GM12873 (cell line): ENCODE measurements around the gene CYLC1.
A peak's percentile ranks its signal among the peaks of the same experiment; 100 is the strongest.

ENCODE experiments used
- TF ChIP-seq, protein P1 (sequence below): IDR thresholded peaks from 2 replicates; pipeline ENCODE4 v1.5.1; 2012; ENCODE audit warnings: low read depth, mild to moderate bottlenecking, moderate library complexity, low read length, control low read depth; ENCODE audit not compliant: insufficient read depth; ENCODE audit errors: missing control alignments

CYLC1 gene, protein sequence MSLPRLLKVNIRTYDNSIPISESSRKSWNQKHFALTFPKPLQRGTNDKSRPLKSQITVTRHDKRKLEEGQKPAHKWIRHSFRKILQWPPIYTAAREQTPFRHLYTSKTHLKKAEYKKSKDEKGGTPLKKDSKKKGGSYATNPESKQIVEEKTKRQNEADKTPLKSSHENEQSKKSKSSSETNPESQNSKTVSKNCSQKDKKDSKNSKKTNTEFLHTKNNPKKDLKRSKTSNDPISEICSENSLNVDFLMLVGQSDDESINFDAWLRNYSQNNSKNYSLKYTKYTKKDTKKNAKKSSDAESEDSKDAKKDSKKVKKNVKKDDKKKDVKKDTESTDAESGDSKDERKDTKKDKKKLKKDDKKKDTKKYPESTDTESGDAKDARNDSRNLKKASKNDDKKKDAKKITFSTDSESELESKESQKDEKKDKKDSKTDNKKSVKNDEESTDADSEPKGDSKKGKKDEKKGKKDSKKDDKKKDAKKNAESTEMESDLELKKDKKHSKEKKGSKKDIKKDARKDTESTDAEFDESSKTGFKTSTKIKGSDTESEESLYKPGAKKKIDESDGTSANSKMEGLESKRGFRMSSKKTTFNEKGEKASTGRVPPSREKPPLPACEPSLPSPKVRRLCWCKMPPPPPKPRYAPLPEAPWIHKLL

DNA sequence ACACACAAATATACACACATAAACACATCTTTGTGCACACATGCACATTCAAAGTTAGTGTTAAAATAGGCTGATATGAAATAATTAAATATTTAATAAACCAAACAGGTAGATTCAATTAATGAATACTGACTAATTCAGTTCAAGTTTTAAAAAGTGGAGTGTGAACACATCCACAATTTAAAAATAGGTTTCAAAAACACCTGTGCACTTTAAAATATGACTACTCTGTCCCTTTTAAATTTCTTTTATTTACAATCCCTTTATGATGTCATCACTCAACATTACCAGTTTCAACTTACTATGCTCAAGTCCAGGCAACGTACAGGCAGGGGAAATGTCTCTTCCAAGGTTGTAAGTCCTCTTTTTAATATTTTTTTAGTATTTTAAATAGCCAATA lies at the start of gene CYLC1:
Gene CYLC1, plus strand, starts transcription at position 301 of the 400 bp plus-strand sequence. Its CDS starts 37 bp downstream, at position 338.
- TF ChIP-seq, protein P1, sequence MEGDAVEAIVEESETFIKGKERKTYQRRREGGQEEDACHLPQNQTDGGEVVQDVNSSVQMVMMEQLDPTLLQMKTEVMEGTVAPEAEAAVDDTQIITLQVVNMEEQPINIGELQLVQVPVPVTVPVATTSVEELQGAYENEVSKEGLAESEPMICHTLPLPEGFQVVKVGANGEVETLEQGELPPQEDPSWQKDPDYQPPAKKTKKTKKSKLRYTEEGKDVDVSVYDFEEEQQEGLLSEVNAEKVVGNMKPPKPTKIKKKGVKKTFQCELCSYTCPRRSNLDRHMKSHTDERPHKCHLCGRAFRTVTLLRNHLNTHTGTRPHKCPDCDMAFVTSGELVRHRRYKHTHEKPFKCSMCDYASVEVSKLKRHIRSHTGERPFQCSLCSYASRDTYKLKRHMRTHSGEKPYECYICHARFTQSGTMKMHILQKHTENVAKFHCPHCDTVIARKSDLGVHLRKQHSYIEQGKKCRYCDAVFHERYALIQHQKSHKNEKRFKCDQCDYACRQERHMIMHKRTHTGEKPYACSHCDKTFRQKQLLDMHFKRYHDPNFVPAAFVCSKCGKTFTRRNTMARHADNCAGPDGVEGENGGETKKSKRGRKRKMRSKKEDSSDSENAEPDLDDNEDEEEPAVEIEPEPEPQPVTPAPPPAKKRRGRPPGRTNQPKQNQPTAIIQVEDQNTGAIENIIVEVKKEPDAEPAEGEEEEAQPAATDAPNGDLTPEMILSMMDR, result no peak

DNA sequence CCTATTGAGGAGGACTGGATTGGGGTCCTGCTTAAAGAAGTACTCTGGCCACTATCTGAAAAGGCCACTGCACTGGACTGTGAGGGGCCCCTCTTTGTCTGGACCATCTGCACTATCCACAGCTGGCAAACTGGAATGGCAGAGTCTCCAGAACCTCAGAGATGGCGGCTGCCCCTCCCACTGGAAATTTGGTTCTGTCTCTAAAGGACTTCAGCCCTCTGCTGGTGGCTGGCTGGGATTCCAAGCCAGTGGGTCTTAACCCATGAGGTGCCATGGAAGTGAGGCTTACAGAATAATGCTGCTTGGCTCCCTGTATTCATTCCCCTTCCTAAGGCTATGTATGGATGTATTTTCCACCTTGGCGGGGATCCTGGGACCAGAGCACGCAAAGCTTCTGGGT lies 41.6 kb upstream of the CYLC1 start:
- TF ChIP-seq, protein P1, result no peak

DNA sequence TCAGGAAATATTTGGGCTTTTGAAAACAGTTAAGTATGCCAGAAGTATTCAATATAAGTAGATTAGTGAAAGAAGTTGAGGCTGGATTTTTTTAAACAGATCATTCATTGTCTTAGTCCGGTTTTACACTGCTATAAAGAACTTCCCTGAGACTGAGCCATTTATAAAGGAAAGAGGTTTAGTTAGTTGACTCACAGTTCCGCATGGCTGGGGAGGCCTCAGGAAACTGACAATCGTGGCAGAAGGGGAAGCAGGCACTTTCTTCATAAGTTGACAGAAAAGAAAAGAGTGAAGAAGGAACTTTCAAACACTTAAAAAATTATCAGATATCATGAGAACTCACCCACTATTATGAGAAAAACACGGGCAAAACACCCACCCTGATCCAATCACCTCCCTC lies 31.1 kb upstream of the CYLC1 start:
- TF ChIP-seq, protein P1, result no peak

DNA sequence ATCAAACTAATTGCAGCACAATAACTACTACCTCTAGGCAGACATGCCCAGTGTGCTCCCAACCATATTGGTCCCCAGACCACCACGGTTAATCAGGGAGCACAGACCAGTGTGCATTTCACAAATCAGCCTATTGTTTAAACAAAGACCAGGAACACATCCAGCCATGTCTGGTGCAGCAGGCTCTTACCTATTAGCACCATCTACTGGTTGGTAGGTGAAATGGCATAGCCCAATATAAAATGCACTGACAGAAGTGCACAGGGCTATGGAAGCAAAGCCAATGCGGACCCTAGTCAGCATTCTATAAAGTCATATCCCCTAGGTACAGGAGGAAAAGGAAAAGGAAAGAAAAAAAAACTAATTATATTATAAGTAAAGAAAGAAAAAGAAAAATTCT lies 15.5 kb upstream of the CYLC1 start:
- TF ChIP-seq, protein P1, result peak; percentile 86

DNA sequence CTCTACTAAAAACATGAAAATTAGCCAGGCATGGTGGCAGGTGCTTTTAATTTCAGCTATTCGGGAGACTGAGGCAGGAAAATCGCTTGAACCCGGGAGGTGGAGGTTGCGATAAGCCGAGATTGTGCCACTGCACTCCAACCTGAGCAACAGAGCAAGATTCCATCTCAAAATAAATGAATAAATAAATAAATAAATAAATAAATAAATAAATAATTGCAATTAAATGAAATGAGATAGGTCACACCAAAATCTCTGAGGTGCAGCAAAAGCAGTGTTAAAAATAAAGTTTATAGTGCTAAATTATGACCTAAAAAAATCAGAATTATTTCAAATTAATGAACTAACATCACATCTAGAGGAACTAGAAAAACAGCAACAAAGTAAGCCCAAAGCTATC lies 13.6 kb upstream of the CYLC1 start:
- TF ChIP-seq, protein P1, result no peak

DNA sequence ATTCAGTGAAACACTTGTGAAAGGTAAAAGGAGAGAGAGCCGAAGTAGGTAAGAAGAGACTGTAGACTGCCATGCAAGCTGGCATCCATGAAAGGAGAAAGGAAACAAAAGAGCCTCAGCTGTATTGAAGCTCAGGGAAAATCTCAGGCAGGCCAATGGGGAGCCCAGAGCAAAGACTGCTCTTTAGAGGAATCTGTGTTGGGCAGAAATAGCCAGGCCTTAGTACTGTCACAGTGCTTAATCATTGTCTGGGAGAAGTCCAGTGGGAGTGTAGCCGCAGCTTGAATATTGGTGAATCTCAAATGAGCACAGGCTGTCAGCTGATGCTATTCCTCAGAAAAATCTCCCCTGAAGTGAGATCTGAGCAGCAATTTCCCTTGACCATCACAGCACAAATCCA lies 27.6 kb downstream of the CYLC1 start:
- TF ChIP-seq, protein P1, result no peak

DNA sequence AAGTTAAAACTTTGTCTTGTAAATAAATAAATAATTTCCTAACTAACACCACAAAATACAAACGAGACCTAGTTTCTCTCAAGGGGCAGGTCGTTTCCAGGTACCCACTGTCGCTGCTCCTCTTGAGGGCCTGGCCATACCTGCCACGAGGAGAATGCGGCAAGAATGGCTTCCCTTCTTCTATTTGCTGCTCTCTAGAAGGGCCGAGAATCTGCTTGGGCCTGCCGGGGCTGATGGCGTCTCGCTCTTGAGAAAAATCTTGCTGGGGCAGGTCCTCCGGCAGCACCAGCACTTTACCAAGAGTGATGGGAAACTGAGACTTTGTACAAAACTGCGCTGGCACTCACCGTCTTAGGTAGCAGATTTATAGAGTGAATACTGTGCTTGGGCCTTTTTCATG lies 31.5 kb downstream of the CYLC1 start:
- TF ChIP-seq, protein P1, result no peak
